Central memory CD8-positive, alpha-beta T cell (primary cell): Measurements from ENCODE around the gene COQ2.
A peak's percentile ranks its signal among the peaks of the same experiment; 100 is the strongest.
"Not testable (repeated sequence)": the region's sequence is repeated elsewhere in the genome, so short reads cannot be mapped to it uniquely, and the experiment has no call there.

ENCODE experiments used
- ATAC-seq: fragments of 150-1000 bp; cut with Tn5 transposase; replicated peaks from 2 replicates; pipeline ENCODE4 v1.10.0; 2022; ENCODE audit warnings: mild to moderate bottlenecking, moderate FRiP score, moderate number of reproducible peaks; ENCODE audit not compliant: poor library complexity, severe bottlenecking; ENCODE audit errors: extremely low read depth
- DNase-seq, 2 donors: peaks; one replicate each; pipeline ENCODE4 v3.0.0; 2021; ENCODE audit warnings: low spot score in 2 of 2
- H3K27ac Mint-ChIP-seq: one replicate; pipeline ENCODE4 v1.8.0; 2022; ENCODE audit warnings: low read depth, mild to moderate bottlenecking, moderate library complexity, mixed read lengths
- H3K27me3 Mint-ChIP-seq: one replicate; pipeline ENCODE4 v1.8.0; 2022; ENCODE audit warnings: mixed read lengths
- H3K36me3 Mint-ChIP-seq: one replicate; pipeline ENCODE4 v1.8.0; 2022; ENCODE audit warnings: mild to moderate bottlenecking, moderate library complexity, mixed read lengths; ENCODE audit not compliant: insufficient read depth
- H3K4me1 Mint-ChIP-seq: one replicate; pipeline ENCODE4 v1.8.0; 2022; ENCODE audit warnings: mixed read lengths
- H3K4me3 Mint-ChIP-seq: one replicate; pipeline ENCODE4 v1.8.0; 2022; ENCODE audit warnings: mild to moderate bottlenecking, moderate library complexity, mixed read lengths
- H3K9me3 Mint-ChIP-seq: one replicate; pipeline ENCODE4 v1.8.0; 2022; ENCODE audit warnings: mixed read lengths

Gene COQ2

GRCh38 chr4:83273926-83274325 lies 10.7 kb downstream of the COQ2 start:
- ATAC-seq, DNase-seq, H3K27me3 Mint-ChIP-seq, H3K36me3 Mint-ChIP-seq, H3K9me3 Mint-ChIP-seq, H3K4me3 Mint-ChIP-seq, H3K27ac Mint-ChIP-seq, H3K4me1 Mint-ChIP-seq: not testable (repeated sequence)

- Mint-ChIP-seq H3K9me3 (no peaks in the 10 kb centered on the region), H3K27ac (no peak overlapping the region), H3K4me1 (peaks cover 13% of the 10 kb centered on the region), H3K27me3 (no peaks in the 10 kb centered on the region), H3K36me3 (peaks cover 1% of the 10 kb centered on the region), H3K4me3 (no peak overlapping the region)
- no peak for DNase-seq
- no peak for ATAC-seq
These were observed 11.7 kb downstream of the COQ2 start for GRCh38 chr4:83272900-83273299.

GRCh38 chr4:83269256-83269655 lies 15.3 kb downstream of the COQ2 start:
- ATAC-seq (no peak), DNase-seq (no peak)
- H3K27ac Mint-ChIP-seq: no peak overlapping the region
- H3K9me3 Mint-ChIP-seq: no peaks in the 10 kb centered on the region
- peaks cover 4% of the 10 kb centered on the region for H3K36me3 Mint-ChIP-seq
- H3K4me1 Mint-ChIP-seq: peaks cover 7% of the 10 kb centered on the region
- no peak overlapping the region for H3K4me3 Mint-ChIP-seq
- H3K27me3 Mint-ChIP-seq: no peaks in the 10 kb centered on the region

- DNase-seq (no peak), ATAC-seq (no peak)
- H3K4me1 Mint-ChIP-seq: peaks cover 7% of the 10 kb centered on the region
- H3K27me3 Mint-ChIP-seq: no peaks in the 10 kb centered on the region
- H3K4me3 Mint-ChIP-seq: no peak overlapping the region
- H3K27ac Mint-ChIP-seq: peak overlapping the region; percentile 0
- peaks cover 4% of the 10 kb centered on the region for H3K36me3 Mint-ChIP-seq
- no peaks in the 10 kb centered on the region for H3K9me3 Mint-ChIP-seq
These were observed 16.1 kb downstream of the COQ2 start for GRCh38 chr4:83268491-83268890.

- Mint-ChIP-seq H3K27me3 (no peaks in the 10 kb centered on the region), H3K9me3 (no peaks in the 10 kb centered on the region), H3K27ac (peak overlapping the region; percentile 0), H3K4me1 (peaks cover 7% of the 10 kb centered on the region), H3K4me3 (no peak overlapping the region), H3K36me3 (peaks cover 4% of the 10 kb centered on the region)
- DNase-seq: no peak
- no peak for ATAC-seq
These were observed 16.6 kb downstream of the COQ2 start for GRCh38 chr4:83267830-83268475.

- Mint-ChIP-seq H3K36me3 (peaks cover 4% of the 10 kb centered on the region), H3K4me1 (peaks cover 7% of the 10 kb centered on the region), H3K9me3 (no peaks in the 10 kb centered on the region), H3K27me3 (no peaks in the 10 kb centered on the region), H3K27ac (no peak overlapping the region), H3K4me3 (no peak overlapping the region)
- peak; percentile 28 for ATAC-seq
- no peak for DNase-seq
These were observed 17.3 kb downstream of the COQ2 start for GRCh38 chr4:83267121-83267829.

- ATAC-seq (peak; percentile 67), DNase-seq (no peak)
- Mint-ChIP-seq H3K27me3 (no peaks in the 10 kb centered on the region), H3K9me3 (no peaks in the 10 kb centered on the region), H3K4me3 (no peak overlapping the region), H3K27ac (no peak overlapping the region), H3K4me1 (peaks cover 7% of the 10 kb centered on the region), H3K36me3 (peaks cover 4% of the 10 kb centered on the region)
These were observed 17.9 kb downstream of the COQ2 start for GRCh38 chr4:83266689-83267088.

GRCh38 chr4:83263106-83263505 lies 21.5 kb downstream of the COQ2 start:
- ATAC-seq: no peak
- DNase-seq: no peak
- Mint-ChIP-seq H3K27me3 (no peaks in the 10 kb centered on the region), H3K27ac (peak overlapping the region; percentile 27), H3K4me3 (no peak overlapping the region), H3K36me3 (peaks cover 4% of the 10 kb centered on the region), H3K9me3 (no peaks in the 10 kb centered on the region), H3K4me1 (peaks cover 13% of the 10 kb centered on the region)

- Mint-ChIP-seq H3K9me3 (no peaks in the 10 kb centered on the region), H3K27ac (peak overlapping the region; percentile 27), H3K27me3 (no peaks in the 10 kb centered on the region), H3K4me3 (no peak overlapping the region), H3K4me1 (peaks cover 9% of the 10 kb centered on the region), H3K36me3 (peaks cover 4% of the 10 kb centered on the region)
- DNase-seq (no peak), ATAC-seq (no peak)
These were observed 21.9 kb downstream of the COQ2 start for GRCh38 chr4:83262682-83263081.

GRCh38 chr4:83261307-83261706 lies 23.3 kb downstream of the COQ2 start:
- no peak for DNase-seq
- Mint-ChIP-seq H3K4me1 (peaks cover 9% of the 10 kb centered on the region), H3K9me3 (no peaks in the 10 kb centered on the region), H3K36me3 (peaks cover 4% of the 10 kb centered on the region), H3K4me3 (no peak overlapping the region), H3K27ac (no peak overlapping the region), H3K27me3 (no peaks in the 10 kb centered on the region)
- ATAC-seq: no peak

- H3K4me1 Mint-ChIP-seq: peaks cover 9% of the 10 kb centered on the region
- no peaks in the 10 kb centered on the region for H3K9me3 Mint-ChIP-seq
- DNase-seq (no peak), ATAC-seq (no peak)
- no peaks in the 10 kb centered on the region for H3K36me3 Mint-ChIP-seq
- H3K4me3 Mint-ChIP-seq: no peak overlapping the region
- no peaks in the 10 kb centered on the region for H3K27me3 Mint-ChIP-seq
- H3K27ac Mint-ChIP-seq: no peak overlapping the region
These were observed 25.0 kb downstream of the COQ2 start for GRCh38 chr4:83259586-83259985.

GRCh38 chr4:83258461-83258860 lies 26.1 kb downstream of the COQ2 start:
- Mint-ChIP-seq H3K4me1 (peaks cover 10% of the 10 kb centered on the region), H3K27ac (no peak overlapping the region), H3K9me3 (no peaks in the 10 kb centered on the region), H3K36me3 (no peaks in the 10 kb centered on the region), H3K4me3 (no peak overlapping the region), H3K27me3 (no peaks in the 10 kb centered on the region)
- ATAC-seq (no peak), DNase-seq (no peak)

GRCh38 chr4:83257811-83258210 lies 26.8 kb downstream of the COQ2 start:
- Mint-ChIP-seq H3K4me1 (peaks cover 16% of the 10 kb centered on the region), H3K27me3 (no peaks in the 10 kb centered on the region), H3K4me3 (no peak overlapping the region), H3K36me3 (no peaks in the 10 kb centered on the region), H3K27ac (no peak overlapping the region), H3K9me3 (no peaks in the 10 kb centered on the region)
- DNase-seq (no peak), ATAC-seq (no peak)
